Psoas muscle (tissue), 8 donors: ENCODE data around the gene SLC5A10. TPM values are rescaled to one million over a fixed set of nuclear protein-coding genes. Genes with fewer than 3 reads are reported as not detected.

Source experiments
- ATAC-seq, 4 donors: fragments of 200-7000 bp; cut with Tn5 transposase; one replicate each; pipeline ENCODE4 v1.9.1; 2020; ENCODE audit warnings: moderate library complexity in 3 of 4, mild to moderate bottlenecking in 2 of 4
- DNase-seq, 2 donors: peaks; one replicate each; pipeline ENCODE4 v3.0.0-alpha.2; 2020
- H3K27ac ChIP-seq: fragments of 200-600 bp; one replicate; pipeline ENCODE4 v1.8.0; 2022
- H3K27me3 ChIP-seq, 3 donors: fragments of 200-600 bp in 1 of 3; one replicate each; pipeline versions ENCODE4 v1.6.1 to v1.8.0; 2013 to 2022; ENCODE audit warnings: low read length in 2 of 3, mild to moderate bottlenecking in 2 of 3, moderate library complexity in 1 of 3; ENCODE audit not compliant: insufficient read depth in 3 of 3
- H3K36me3 ChIP-seq, 2 donors: fragments of 200-600 bp in 1 of 2; one replicate each; pipeline versions ENCODE4 v1.6.1 to v1.8.0; 2013 to 2022; ENCODE audit warnings: low read depth in 1 of 2, mild to moderate bottlenecking in 1 of 2, moderate library complexity in 1 of 2; ENCODE audit not compliant: insufficient read depth in 1 of 2
- H3K4me1 ChIP-seq: fragments of 200-600 bp; one replicate; pipeline ENCODE4 v1.8.0; 2022
- H3K4me3 ChIP-seq: fragments of 200-600 bp; one replicate; pipeline ENCODE4 v1.8.0; 2022; ENCODE audit warnings: mild to moderate bottlenecking
- H3K9me3 ChIP-seq: fragments of 200-600 bp; one replicate; pipeline ENCODE4 v1.8.0; 2022
- CTCF ChIP-seq: fragments of 200-600 bp; IDR thresholded peaks from one replicate; pipeline ENCODE4 v1.8.0; 2022; ENCODE audit warnings: antibody characterized with exemption
- WGBS, 3 donors: extraction: QIAGEN DNeasy Blood & Tissue Kit; methylation state at CpG; one replicate each; pipeline versions ENCODE4 v1.1.6 to v1.1.7; 2013; 5-methylcytosine and 5-hydroxymethylcytosine counted together
- intact Hi-C, 2 donors: fragments of 100-400 bp; cut with DNase I; formaldehyde crosslinking; loops; one replicate each; pipeline versions ENCODE4 v1.11.0 to v1.14.2; 2022
- polyA plus RNA-seq, 3 donors: library from polyadenylated mRNA; stranded (reverse); fragments of 200-250 nt; gene quantifications; one replicate each; pipeline ENCODE4 v1.2.3, GENCODE V29; 2013
- total RNA-seq, 4 donors: library from RNA; stranded (reverse); fragmentation: NEBNext Ultra II Directional in 2 of 4; extraction: Animal tissue kit (Norgen Biotek cat#: 25700) in 2 of 4; gene quantifications; one replicate each; pipeline versions ENCODE4 v1.2.1 to v1.2.4, GENCODE V29; 2021 to 2023
- donor health status: healthy with polysubstance abuse.
- donor health status: DM: no; HTN: no; CAD: no; lungs with moderate emphysema.
- donor health status: Bipolar disorder and iron deficiency.
- donor health status: healthy.
- donor health status: DM: yes; HTN: yes; CAD: no.
- donor health status: DM: no; HTN: no; CAD: no.
- donor health status: DM: no; HTN: no; CAD: no.
- donor health status: DM: yes; HTN: yes; CAD: no.

Gene SLC5A10
- total and polyA plus RNA-seq, 7 donors = 0.03 TPM; not detected in 6

GRCh38 chr17:18976201-18976600, 24.2 kb downstream of the SLC5A10 start:
- WGBS, 3 donors = 74 to 85% (median 76%) methylated on average over 4 of the region's 4 CpGs
- H3K27me3 ChIP-seq = no peaks in the 10 kb centered on the region
- H3K4me3 ChIP-seq = no peak overlapping the region
- DNase-seq (no peak), ATAC-seq (no peak)
- no peaks in the 10 kb centered on the region for H3K9me3 ChIP-seq
- intact Hi-C loops = no loop called here
- no peak for TF ChIP-seq CTCF
- no peak overlapping the region for H3K27ac ChIP-seq
- H3K36me3 ChIP-seq = peaks cover 2 to 7% of the 10 kb centered on the region in 2 donors
- no peaks in the 10 kb centered on the region for H3K4me1 ChIP-seq

GRCh38 chr17:18977021-18977420, 25.1 kb downstream of the SLC5A10 start:
- H3K27ac ChIP-seq = no peak overlapping the region
- ATAC-seq (no peak), DNase-seq (no peak)
- 84 to 86% (median 85%) methylated on average over 4 of the region's 4 CpGs for WGBS, 3 donors
- H3K27me3 ChIP-seq = no peaks in the 10 kb centered on the region
- no peak for TF ChIP-seq CTCF
- peaks cover 2 to 7% of the 10 kb centered on the region in 2 donors for H3K36me3 ChIP-seq
- no peaks in the 10 kb centered on the region for H3K9me3 ChIP-seq
- H3K4me1 ChIP-seq = no peaks in the 10 kb centered on the region
- H3K4me3 ChIP-seq = no peak overlapping the region
- intact Hi-C loops = no loop called here

GRCh38 chr17:18977646-18978045, 25.7 kb downstream of the SLC5A10 start:
- intact Hi-C loops = no loop called here
- WGBS, 3 donors = 84 to 89% (median 87%) methylated on average over 19 of the region's 19 CpGs

GRCh38 chr17:18978050-18978449, 26.1 kb downstream of the SLC5A10 start:
- H3K9me3 ChIP-seq = no peaks in the 10 kb centered on the region
- H3K4me3 ChIP-seq = no peak overlapping the region
- H3K36me3 ChIP-seq = peaks cover 2 to 7% of the 10 kb centered on the region in 2 donors
- DNase-seq = no peak
- intact Hi-C loops = no loop called here
- H3K27ac ChIP-seq = no peak overlapping the region
- no peak for ATAC-seq
- 77 to 80% (median 78%) methylated on average over 13 of the region's 13 CpGs for WGBS, 3 donors
- H3K27me3 ChIP-seq = no peaks in the 10 kb centered on the region
- H3K4me1 ChIP-seq = no peaks in the 10 kb centered on the region
- TF ChIP-seq CTCF = no peak

More at GRCh38 chr17:18977646-18978045, 25.7 kb downstream of the SLC5A10 start:
- no peak for ATAC-seq
- Histone ChIP-seq H3K27me3 (no peaks in the 10 kb centered on the region), H3K4me1 (no peaks in the 10 kb centered on the region), H3K27ac (no peak overlapping the region), H3K4me3 (no peak overlapping the region), H3K9me3 (no peaks in the 10 kb centered on the region), H3K36me3 (peaks cover 2 to 7% of the 10 kb centered on the region in 2 donors)
- no peak for DNase-seq
- TF ChIP-seq CTCF = no peak

GRCh38 chr17:18978655-18979054, 26.7 kb downstream of the SLC5A10 start:
- ATAC-seq (no peak), DNase-seq (no peak)
- no peak for TF ChIP-seq CTCF
- Histone ChIP-seq H3K4me1 (no peaks in the 10 kb centered on the region), H3K36me3 (peaks cover 2 to 7% of the 10 kb centered on the region in 2 donors), H3K27me3 (no peaks in the 10 kb centered on the region), H3K9me3 (no peaks in the 10 kb centered on the region), H3K4me3 (no peak overlapping the region), H3K27ac (no peak overlapping the region)
- intact Hi-C loops = no loop called here
- 82 to 88% (median 87%) methylated on average over 17 of the region's 17 CpGs for WGBS, 3 donors
